IMR-90 (cell line): ENCODE results near the gene RUNX2. TPM values are rescaled to one million over a fixed set of nuclear protein-coding genes. Genes with fewer than 3 reads are reported as not detected.

Experiments
- ATAC-seq: fragments of 200-7000 bp; cut with Tn5 transposase; 2 replicates; pipeline ENCODE4 v1.9.1; 2020; ENCODE audit warnings: low read depth, mild to moderate bottlenecking, moderate library complexity
- BruUV-seq: library from RNA; stranded (reverse); fragments of 400-500 nt; replicated peaks from 2 replicates; lab custom pipeline; 2021; lab: Mats Ljungman, UMichigan
- CTCF ChIA-PET: fragments of 300-600 bp; formaldehyde crosslinking; extraction: SDS; loops from one replicate; lab custom pipeline; 2021; ENCODE audit warnings: antibody characterized with exemption; lab: Yijun Ruan, JAX
- POLR2A ChIA-PET: fragments of 300-600 bp; sonication (Branson Sonifier 250); formaldehyde crosslinking; loops from one replicate; lab custom pipeline; 2022; ENCODE audit warnings: antibody characterized with exemption; ENCODE audit not compliant: unreplicated experiment; lab: Charles Lee
- DNase-seq: peaks from one replicate; pipeline ENCODE4 v3.0.0; 2013
- H2AFZ ChIP-seq: replicated peaks from 2 replicates; pipeline ENCODE3; 2013; ENCODE audit warnings: low read length, mild to moderate bottlenecking; ENCODE audit not compliant: poor library complexity
- H2AK5ac ChIP-seq: 2 replicates; pipeline ENCODE4 v1.6.1; 2013; ENCODE audit warnings: low read depth, low read length, inconsistent platforms
- H2AK9ac ChIP-seq: replicated peaks from 2 replicates; pipeline ENCODE3; 2013; ENCODE audit warnings: mild to moderate bottlenecking, low read depth, low read length, moderate library complexity; ENCODE audit not compliant: poor library complexity
- H2BK120ac ChIP-seq: 2 replicates; pipeline ENCODE4 v1.6.1; 2013; ENCODE audit warnings: low read depth, low read length, inconsistent platforms
- H2BK15ac ChIP-seq: 3 replicates; pipeline ENCODE4 v1.6.1; 2013; ENCODE audit warnings: low read depth, low read length, inconsistent platforms
- H2BK20ac ChIP-seq: 2 replicates; pipeline ENCODE4 v1.6.1; 2013; ENCODE audit warnings: low read depth, mild to moderate bottlenecking, inconsistent platforms, low read length, moderate library complexity
- H2BK5ac ChIP-seq: 2 replicates; pipeline ENCODE4 v1.6.1; 2013; ENCODE audit warnings: mild to moderate bottlenecking, low read depth, low read length, inconsistent platforms; ENCODE audit not compliant: poor library complexity, severe bottlenecking
- H3K14ac ChIP-seq: replicated peaks from 2 replicates; pipeline ENCODE4 v1.6.1; 2013; ENCODE audit warnings: low read depth, low read length, inconsistent platforms
- H3K18ac ChIP-seq: 2 replicates; pipeline ENCODE4 v1.6.1; 2013; ENCODE audit warnings: low read depth, low read length, control low read depth
- H3K23ac ChIP-seq: 2 replicates; pipeline ENCODE4 v1.6.1; 2013; ENCODE audit warnings: low read depth, low read length, inconsistent platforms
- H3K27ac ChIP-seq: 2 replicates; pipeline ENCODE4 v1.5.1; 2013; ENCODE audit warnings: mild to moderate bottlenecking, control low read depth, low read length; ENCODE audit not compliant: insufficient read depth
- H3K27me3 ChIP-seq: 2 replicates; pipeline ENCODE4 v1.6.1; 2013; ENCODE audit warnings: low read length; ENCODE audit not compliant: control insufficient read depth, insufficient read depth
- H3K36me3 ChIP-seq: 2 replicates; pipeline ENCODE4 v1.6.1; 2013; ENCODE audit warnings: low read length, mixed read lengths; ENCODE audit not compliant: control insufficient read depth, insufficient read depth
- H3K4ac ChIP-seq: 2 replicates; pipeline ENCODE4 v1.6.1; 2013; ENCODE audit warnings: low read depth, low read length, inconsistent platforms
- H3K4me1 ChIP-seq: 2 replicates; pipeline ENCODE4 v1.6.1; 2013; ENCODE audit warnings: low read length, mixed read lengths; ENCODE audit not compliant: control insufficient read depth, insufficient read depth
- H3K4me2 ChIP-seq: 2 replicates; pipeline ENCODE4 v1.6.1; 2013; ENCODE audit warnings: low read depth, mild to moderate bottlenecking, control low read depth, low read length, moderate library complexity
- H3K4me3 ChIP-seq: 2 replicates; pipeline ENCODE4 v1.5.1; 2013; ENCODE audit warnings: low read depth, mild to moderate bottlenecking, control low read depth, low read length, moderate library complexity; ENCODE audit not compliant: insufficient read depth
- H3K56ac ChIP-seq: 2 replicates; pipeline ENCODE4 v1.6.1; 2013; ENCODE audit warnings: low read length, inconsistent platforms; ENCODE audit not compliant: insufficient read depth; ENCODE audit errors: extremely low read depth
- H3K79me1 ChIP-seq, 2 experiments: 2 replicates each; pipeline ENCODE4 v1.6.1; 2013; ENCODE audit warnings: low read length in 2 of 2, inconsistent platforms in 1 of 2, low read depth in 1 of 2
- H3K9ac ChIP-seq: 2 replicates; pipeline ENCODE4 v1.6.1; 2013; ENCODE audit warnings: low read depth, low read length, control low read depth
- H3K9me1 ChIP-seq: 2 replicates; pipeline ENCODE4 v1.6.1; 2013; ENCODE audit warnings: low read length, inconsistent platforms; ENCODE audit not compliant: insufficient read depth
- H3K9me3 ChIP-seq: 2 replicates; pipeline ENCODE4 v1.6.1; 2013; ENCODE audit warnings: low read length; ENCODE audit not compliant: control insufficient read depth, insufficient read depth
- H4K20me1 ChIP-seq: 2 replicates; pipeline ENCODE4 v1.6.1; 2013; ENCODE audit warnings: low read length, inconsistent platforms; ENCODE audit not compliant: insufficient read depth
- H4K5ac ChIP-seq: 2 replicates; pipeline ENCODE4 v1.6.1; 2013; ENCODE audit warnings: mild to moderate bottlenecking, low read depth, low read length, control low read depth
- H4K8ac ChIP-seq, 2 experiments: 2 replicates each; pipeline ENCODE4 v1.6.1; 2013; ENCODE audit warnings: low read depth in 2 of 2, low read length in 2 of 2, control low read depth in 1 of 2, inconsistent platforms in 1 of 2
- H4K91ac ChIP-seq: 2 replicates; pipeline ENCODE4 v1.6.1; 2013; ENCODE audit warnings: low read depth, low read length, inconsistent platforms; ENCODE audit not compliant: insufficient read depth
- MAFK ChIP-seq: IDR thresholded peaks from 2 replicates; pipeline ENCODE4 v1.6.1; 2012; ENCODE audit warnings: low read depth, low read length, improper control_type of control experiment
- NFE2L2 ChIP-seq: fragments of 150-350 bp; IDR thresholded peaks from 2 replicates; pipeline ENCODE4 v1.6.1; 2016; ENCODE audit warnings: low read depth, mild to moderate bottlenecking, low read length
- RCOR1 ChIP-seq: IDR thresholded peaks from 2 replicates; pipeline ENCODE4 v1.6.1; 2012; ENCODE audit warnings: mild to moderate bottlenecking, low read length, improper control_type of control experiment; ENCODE audit not compliant: insufficient replicate concordance
- SMC3 ChIP-seq: fragments of 150-350 bp; IDR thresholded peaks from 2 replicates; pipeline ENCODE4 v1.6.1; 2016; ENCODE audit warnings: low read depth, mild to moderate bottlenecking, antibody characterized with exemption, low read length, moderate library complexity
- WGBS, 2 experiments: methylation state at CpG; one replicate each; pipeline versions ENCODE4 v1.1.5 to v1.1.7; 2013; ENCODE audit warnings: missing lambda C conversion rate in 2 of 2; ENCODE audit not compliant: insufficient read length in 1 of 2; ENCODE audit errors: extremely low coverage in 2 of 2; 5-methylcytosine and 5-hydroxymethylcytosine counted together
- dilution Hi-C: fragments of 300-500 bp; cut with HindIII; formaldehyde crosslinking; loops from one replicate; pipeline ENCODE4 v1.14.3; 2018; ENCODE audit warnings: low sequenced_read_pairs; ENCODE audit not compliant: unreplicated experiment
- in situ Hi-C: fragments of 300-500 bp; cut with MboI; formaldehyde crosslinking; loops from 3 replicates; pipeline ENCODE4 v1.14.3; 2019; ENCODE audit warnings: low sequenced_read_pairs, inconsistent platforms, mixed read lengths
- intact Hi-C: fragments of 100-400 bp; cut with micrococcal nuclease; formaldehyde crosslinking; loops from 2 replicates; pipeline ENCODE4 v1.10.0; 2022
- polyA plus RNA-seq, 3 experiments: library from polyadenylated mRNA; depleted of rRNA; stranded (reverse); fragments of >200 nt; gene quantifications; 2 replicates each; pipeline ENCODE4 v1.2.3, GENCODE V29; 2012; ENCODE audit warnings: low replicate concordance in 1 of 3
- total RNA-seq: library from RNA; depleted of rRNA; stranded (reverse); fragments of >200 nt; gene quantifications from 2 replicates; pipeline ENCODE4 v1.2.3, GENCODE V29; 2012
- TF ChIP-seq, protein P1 (sequence below): fragments of 150-350 bp; IDR thresholded peaks from 2 replicates; pipeline ENCODE4 v1.6.1; 2016; ENCODE audit warnings: low read depth, mild to moderate bottlenecking, low read length, moderate library complexity, borderline replicate concordance

RUNX2 gene
- total and polyA plus RNA-seq, 2 of the 4 experiments (the other 2 are of a cell fraction) = 2.3 to 4.7 TPM

DNA sequence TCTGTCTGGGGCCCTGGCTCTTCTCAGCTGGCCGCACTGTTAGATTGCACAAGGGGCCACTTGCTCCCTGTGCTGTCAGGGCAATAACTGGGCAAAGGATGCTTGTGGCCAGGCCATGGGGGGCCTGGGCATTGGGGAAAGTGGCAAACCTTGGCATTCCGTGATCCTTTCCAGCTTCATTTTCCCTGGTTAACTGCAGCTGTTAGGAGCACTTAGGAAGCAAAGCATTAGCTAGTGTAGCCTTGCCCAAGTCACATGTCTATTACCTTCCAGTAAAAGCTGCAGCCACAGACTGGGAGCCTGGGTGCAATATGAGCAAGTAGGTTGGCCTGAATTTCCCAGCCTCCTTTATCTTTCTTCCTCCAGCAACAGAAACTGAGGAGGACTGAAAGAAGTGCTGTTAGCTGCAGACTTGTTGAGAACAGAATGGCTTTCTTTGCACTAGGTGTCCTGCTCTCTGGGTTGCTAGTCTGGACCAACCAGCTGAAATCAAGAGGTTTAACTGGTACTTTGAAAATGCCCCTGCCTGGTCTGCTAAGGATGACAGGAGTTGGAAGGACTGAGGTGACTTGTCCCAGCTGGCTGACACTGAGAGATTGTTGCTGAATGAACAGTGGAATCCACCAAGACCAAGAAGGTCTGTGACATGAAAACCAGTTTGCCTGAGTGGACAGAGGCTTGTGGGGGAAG lies 361.9 kb downstream of the RUNX2 start:
- Histone ChIP-seq H3K9me3 (no peaks in the 10 kb centered on the region), H3K9me1 (peaks cover 5% of the 10 kb centered on the region; the same call in 1 of the 2 replicates), H3K14ac (no peak overlapping the region; the same call in 1 of the 2 replicates), H3K79me1 (no peaks in the 10 kb centered on the region), H2AK9ac (no peak overlapping the region), H3K4ac (no peak overlapping the region), H3K18ac (no peak overlapping the region), H3K27me3 (no peaks in the 10 kb centered on the region), H4K5ac (no peak overlapping the region), H3K36me3 (no peaks in the 10 kb centered on the region), H3K23ac (no peak overlapping the region), H2BK5ac (no peak overlapping the region), H4K91ac (no peak overlapping the region), H2BK20ac (0 out of 2 replicates have a peak overlapping the region, but pooled peaks have one; percentile 35), H3K4me3 (no peak overlapping the region), H3K4me1 (no peaks in the 10 kb centered on the region; the same call in 1 of the 2 replicates), H4K20me1 (no peaks in the 10 kb centered on the region), H4K8ac (no peak overlapping the region), H3K9ac (no peak overlapping the region), H2BK120ac (peak overlapping the region; percentile 4; the same call in 1 of the 2 replicates), H3K4me2 (no peak overlapping the region), H3K56ac (no peak overlapping the region), H2AK5ac (no peak overlapping the region), H2BK15ac (no peak overlapping the region), H2AFZ (peak overlapping the region; percentile 16), H3K27ac (no peak overlapping the region)
- no peak for TF ChIP-seq RCOR1
- no peak for TF ChIP-seq NFE2L2
- TF ChIP-seq, protein P1, sequence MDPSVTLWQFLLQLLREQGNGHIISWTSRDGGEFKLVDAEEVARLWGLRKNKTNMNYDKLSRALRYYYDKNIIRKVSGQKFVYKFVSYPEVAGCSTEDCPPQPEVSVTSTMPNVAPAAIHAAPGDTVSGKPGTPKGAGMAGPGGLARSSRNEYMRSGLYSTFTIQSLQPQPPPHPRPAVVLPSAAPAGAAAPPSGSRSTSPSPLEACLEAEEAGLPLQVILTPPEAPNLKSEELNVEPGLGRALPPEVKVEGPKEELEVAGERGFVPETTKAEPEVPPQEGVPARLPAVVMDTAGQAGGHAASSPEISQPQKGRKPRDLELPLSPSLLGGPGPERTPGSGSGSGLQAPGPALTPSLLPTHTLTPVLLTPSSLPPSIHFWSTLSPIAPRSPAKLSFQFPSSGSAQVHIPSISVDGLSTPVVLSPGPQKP = no peak
- no peak for TF ChIP-seq SMC3
- no peak for TF ChIP-seq MAFK
- in situ Hi-C loops = no loop called here
- WGBS, 2 experiments = 100% methylated on average over 1 of the region's 2 CpGs; no CpG with 5 or more reads in 1 of the 2 experiments
- intact Hi-C loops = no loop called here
- ChIA-PET POLR2A (no interaction called here), CTCF (no interaction called here)
- no TSS peak for BruUV-seq
- no peak for ATAC-seq
- dilution Hi-C loops = no loop called here
- no peak for DNase-seq
